Activated T-cell treated with anti-CD3 and anti-CD28 coated beads for 24 hours (primary cell): Measurements from ENCODE around the gene DDX41.
"Not testable (repeated sequence)": the region's sequence is repeated elsewhere in the genome, so short reads cannot be mapped to it uniquely, and the experiment has no call there.

Source experiments
- DNase-seq: peaks from one replicate; pipeline ENCODE4 v3.0.0-alpha.2; 2020; ENCODE audit warnings: low read depth

The DDX41 gene

DNA sequence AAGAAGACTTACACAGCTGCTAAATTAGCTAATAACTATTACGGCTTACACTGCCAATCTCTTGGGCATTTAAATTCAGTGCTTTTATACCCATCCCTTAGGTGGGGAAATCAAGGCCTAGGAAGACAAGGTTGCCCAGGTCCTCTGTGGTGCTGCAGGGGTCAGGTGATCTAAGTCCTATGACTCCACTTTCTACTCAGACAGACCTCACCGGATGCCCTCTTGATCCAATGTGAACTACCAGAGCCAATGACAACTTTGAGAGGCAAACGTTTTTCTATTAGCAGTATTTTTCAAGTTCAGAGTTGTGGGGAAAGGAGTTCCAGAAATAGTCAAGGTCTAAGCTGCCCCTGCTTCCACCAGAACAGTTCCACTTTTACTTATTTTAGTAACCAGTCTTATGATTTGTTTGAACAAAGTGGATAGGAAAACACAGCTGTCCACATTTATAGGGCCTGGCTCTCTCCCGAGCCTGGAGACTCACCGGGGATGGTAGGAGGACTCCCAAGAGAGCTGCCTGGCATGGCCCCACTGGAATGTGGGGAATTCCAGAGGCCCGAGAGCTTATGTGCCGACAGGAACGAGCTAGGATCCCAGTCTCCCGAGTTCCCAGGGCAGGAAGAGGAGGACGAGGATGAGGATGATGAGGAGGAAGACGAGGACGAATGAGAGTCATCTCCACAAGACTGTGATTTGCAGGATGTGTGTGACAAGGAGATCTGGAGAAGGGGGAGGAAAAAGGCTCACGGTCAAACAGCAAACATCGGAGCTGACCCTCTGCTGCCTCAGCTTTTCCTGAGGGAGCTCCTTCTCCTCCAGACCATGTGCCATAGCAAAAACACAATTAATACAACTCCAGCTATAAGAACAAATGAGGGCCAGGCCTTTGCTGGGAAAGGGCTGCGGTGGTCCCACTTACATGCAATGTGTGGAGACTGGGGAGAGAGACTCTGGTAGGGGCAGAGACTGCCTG lies 20.9 kb upstream of the DDX41 start:
- no peak for DNase-seq

DNA sequence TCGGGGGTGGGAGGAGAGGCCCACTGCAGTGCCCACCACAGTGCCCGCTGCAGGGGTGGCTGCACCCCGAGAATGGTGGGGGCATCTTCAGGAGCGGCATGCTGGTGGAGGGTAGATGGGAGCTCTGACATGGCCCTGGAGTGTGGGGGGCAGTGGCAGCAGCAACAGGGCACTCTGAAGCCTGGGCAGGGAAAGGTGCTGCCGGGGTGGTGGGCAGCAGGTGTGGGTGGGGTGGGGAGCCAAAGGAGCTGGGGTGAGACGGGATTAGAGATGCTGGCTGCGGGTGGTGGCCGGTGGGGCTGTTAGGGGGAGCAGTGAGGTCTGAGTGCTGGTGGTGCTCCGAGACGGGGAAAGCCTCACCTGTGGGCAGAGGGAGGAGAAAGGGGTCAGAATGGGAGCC lies 19.6 kb upstream of the DDX41 start:
- no peak for DNase-seq

DNA sequence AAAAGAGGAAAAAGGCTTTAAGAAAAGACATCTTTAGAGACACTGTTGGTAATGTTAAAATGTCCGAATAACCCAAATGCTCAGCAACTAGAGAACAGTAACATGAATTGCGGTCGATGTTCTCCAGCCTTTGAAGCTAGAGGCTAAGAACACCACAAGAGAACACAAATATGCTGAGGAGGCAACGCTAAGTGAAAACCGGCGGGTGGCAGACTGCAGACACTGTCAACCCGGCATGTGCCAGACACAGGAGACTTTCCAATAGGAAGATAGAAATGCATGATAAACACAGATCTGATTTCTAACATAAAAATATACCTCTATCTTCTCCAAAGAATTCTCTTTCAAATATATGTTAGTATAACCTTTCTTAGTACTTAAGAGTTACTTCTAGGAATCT lies 18.4 kb upstream of the DDX41 start:
- no peak for DNase-seq

DNA sequence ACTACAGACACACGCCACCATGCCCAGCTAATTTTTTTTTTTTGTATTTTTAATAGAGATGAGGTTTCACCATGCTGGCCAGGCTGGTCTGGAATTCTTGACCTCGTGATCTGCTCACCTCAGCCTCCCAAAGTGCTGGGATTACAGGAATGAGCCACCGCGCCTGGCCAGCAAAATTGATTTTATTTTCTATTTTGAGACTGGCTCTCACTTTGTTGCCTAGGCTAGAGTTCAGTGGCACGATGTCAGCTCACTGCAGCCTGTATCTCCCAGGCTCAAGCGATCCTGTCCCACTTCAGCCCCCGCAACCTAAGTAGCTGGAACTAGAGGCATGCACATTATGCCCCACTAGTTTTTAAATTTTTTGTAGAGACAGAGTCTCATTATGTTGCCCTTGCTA lies 17.7 kb upstream of the DDX41 start:
- DNase-seq: not testable (repeated sequence)

DNA sequence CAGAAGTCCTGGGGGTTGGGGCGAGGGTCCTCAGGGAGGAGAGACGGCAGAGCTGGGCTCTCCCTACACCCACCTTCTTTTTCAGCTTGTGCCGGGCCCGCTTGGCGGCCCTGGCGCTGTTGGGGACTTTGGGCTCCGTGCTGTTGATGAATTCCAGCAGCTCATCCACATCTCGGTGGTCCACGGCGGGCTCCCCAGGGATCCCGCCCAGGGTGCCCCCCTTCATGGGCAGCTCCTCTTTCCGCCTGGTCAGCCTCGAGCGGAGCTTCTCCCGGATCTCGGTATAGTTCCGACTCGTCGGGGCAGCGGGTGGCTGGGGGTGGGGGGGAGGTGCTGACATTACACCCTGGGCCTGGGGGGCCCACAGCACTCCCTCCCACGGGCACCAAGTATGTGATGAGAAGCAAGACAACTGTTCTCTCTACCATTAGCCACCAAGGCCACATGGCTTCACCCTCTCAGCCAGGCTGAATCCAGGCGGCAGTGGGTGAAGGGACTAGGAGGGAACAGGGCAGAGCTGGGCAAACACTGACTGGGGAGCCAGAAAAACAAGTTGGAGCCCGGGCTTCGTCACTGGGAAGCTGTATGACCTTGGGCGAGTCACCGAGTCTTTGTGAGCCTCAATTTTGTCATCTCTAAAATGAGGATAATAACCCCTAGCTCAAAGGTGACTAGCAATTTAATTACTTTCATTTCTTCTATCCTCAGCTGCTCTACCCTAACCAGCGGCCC lies 14.6 kb upstream of the DDX41 start:
- no peak for DNase-seq

DNA sequence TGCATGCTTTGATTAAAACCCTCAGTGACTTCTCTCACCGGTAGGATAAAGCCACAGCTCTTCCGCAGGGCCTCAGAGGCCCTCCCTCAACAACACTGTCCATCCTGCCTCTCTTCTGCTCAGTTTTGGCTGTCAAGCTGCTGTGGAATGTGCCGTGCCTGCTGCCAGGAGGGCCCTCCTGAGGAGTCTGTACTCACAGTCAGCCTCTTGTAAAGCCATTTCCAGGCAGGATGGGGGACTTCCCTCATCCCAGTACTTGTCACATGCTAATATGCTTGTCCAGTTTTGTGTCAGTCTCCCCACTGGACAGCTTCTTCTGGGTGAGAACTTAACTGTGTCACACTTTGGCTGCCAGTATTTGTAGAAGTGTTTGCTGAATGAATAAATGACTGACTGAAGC lies 13.9 kb upstream of the DDX41 start:
- DNase-seq: no peak

DNA sequence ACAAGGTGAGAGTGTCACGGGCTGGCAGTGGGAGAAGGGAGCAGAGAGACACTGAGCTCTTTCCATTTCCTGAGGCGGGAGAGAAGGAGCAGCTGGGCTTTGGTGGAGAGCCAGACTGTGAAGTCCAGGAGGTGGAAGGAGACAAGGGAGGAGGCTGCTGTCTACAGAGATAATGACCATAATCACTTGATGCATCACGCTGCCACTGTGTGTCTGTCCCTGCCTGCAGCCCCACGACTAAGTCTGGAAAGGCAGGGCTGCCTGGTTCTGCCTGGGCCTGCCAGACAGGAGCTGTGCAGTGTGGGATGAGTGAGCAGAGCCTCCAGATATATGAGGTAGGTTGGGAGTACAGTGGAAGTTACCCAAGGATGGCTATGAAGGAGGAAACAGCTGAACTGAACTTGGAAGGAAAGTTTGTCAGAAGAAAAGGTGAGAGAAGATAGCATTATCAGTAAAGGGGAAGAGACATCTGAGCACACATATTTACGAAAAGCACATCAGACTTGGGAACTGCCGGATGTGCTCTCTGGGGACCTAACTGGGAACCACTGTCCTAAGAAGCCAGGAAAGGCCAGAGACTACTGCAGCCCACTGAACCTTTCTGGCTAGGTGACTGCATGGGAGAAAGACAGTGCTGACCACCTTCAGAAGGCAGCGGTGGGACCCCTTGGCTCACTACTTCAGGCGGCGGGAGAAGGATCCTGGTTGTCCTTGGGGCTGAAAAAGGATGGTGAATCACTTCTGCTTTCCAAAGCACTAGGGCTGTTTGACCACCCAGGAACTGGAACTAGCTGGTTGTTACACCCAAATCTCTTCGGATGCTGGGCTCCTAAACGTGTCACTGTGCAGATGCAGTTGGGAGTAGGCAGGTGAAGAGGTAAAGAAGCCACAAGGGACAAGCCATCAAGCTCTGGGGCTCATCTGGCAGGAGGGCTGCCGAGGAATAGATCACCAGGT lies 12.8 kb upstream of the DDX41 start:
- no peak for DNase-seq

DNA sequence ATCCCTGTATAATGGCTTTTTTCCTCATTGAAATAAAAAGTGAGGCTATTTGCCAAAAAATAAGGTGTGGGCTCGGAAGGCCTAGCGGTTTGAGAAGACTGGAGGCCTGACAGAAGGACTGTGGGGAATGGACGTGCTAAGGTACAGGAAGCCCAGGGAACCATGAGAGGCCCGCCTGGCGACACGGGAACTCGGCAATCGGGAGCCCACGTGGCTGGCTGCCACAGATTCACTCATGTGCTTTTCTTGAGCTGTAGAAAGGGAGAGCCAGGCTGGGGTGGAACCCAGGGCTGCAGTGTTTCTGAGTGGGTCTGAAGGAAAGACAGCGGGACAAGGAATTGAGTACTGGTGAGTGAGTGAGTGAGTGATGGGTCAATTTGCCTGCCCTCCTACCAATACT lies 11.9 kb upstream of the DDX41 start:
- no peak for DNase-seq

DNA sequence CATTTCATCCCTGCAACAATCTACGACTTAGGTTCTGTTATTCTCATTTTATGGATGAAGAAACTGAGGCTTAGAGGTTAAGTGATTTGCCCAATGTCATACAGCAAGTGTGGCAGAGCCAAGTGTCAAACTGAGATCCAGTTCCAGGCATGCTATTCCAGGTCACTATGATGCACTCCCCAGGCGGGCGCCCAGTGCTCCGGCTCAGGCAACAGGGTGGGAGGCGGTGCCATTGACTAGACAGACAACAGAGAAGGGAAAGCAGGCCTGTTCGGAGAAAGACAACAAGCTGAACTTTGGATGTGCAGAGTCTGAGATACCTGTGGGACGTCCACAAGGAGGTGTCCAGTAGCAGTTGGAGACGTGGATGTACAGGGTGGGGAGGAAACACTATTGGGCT lies 10.8 kb upstream of the DDX41 start:
- no peak for DNase-seq

DNA sequence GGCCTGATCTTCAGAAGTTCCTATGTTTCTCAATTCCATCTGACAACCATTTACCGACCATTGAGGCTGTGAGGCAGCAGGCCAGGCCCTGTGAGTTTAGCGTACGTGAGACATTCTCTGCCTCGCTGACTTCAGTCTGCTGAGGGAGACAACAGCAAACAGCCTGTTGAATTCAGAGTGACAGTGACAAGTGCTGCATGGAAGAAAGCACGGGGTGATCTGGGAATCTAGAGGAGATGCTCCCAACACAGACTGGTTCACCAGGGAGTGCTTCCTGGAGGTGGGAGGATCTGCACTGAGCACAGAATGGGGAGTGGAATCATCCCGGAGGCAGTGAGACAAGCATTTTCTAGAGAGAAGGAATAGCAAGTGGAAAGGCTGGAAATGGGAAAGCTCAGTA lies 10.0 kb upstream of the DDX41 start:
- no peak for DNase-seq

DNA sequence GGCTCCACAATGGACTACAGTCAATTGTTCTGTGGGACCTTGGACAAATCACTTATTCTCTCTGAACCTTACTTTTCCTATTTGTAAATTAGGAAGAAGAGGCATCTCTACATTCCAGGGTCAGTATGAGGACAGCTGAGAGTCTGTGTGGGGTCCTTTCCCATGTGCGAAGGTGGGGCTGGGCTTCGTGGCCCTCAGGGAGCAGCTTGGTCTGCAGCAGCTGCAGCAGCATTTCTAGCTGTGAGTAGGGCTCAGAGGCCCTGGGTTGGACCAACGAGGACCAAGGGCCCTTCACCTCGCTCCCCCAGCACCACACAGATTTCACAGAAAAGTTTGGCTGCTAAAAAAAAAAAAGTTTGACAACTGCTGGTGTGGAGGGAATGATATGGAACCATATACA lies 9.4 kb upstream of the DDX41 start:
- DNase-seq: no peak

DNA sequence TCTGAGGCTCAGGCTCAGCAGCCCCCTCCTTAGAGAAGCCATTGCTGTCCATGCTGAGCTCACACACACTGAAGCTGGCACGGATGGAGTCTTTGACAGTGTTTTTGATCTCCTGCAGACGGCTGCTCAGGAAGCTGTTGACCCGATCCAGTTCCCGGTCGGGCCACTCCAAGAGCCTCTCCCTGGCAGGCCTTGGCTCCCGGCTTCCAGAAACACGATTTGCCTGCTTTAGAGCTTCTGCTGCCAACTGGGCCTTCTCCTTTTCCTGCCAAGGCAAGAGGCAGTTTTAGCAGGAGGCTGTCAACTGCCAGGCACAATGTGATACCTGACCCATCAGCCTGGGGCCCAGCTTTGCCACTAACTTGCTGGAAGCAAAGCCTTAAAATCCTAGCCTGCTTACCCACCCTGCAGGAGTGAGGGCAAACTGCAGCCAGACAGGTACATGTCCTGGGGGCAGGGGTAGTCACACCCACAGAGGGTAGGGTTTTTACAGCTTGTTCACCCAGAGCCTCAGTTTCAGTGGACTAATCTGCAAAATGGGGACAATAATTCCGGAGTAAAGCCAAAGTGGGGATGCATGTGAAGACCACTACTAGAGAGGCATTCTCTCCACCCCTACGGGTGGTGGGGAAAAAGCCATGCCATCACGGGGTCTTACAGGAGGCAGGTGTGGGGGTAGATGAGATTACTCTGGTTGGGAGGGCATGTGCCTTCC lies 8.3 kb upstream of the DDX41 start:
- DNase-seq: no peak

DNA sequence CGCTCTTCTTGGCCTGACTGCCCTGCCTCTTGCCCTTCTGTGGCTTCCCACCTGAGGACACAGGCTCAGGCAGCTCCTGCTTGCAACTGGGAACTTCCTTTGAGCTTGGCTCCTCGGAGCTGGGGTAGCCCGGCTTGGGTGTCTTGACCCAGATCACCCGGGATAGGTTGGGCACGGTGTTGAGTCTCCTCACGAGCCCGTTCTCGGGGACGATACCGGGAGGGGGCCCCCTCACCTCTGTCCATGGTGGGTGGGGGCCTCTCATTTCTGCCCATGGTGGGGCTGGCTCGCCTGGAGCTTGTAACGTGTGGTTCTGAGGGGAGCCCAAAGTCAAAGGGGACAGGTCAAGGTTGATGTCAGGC lies 7.8 kb upstream of the DDX41 start:
- no peak for DNase-seq

DNA sequence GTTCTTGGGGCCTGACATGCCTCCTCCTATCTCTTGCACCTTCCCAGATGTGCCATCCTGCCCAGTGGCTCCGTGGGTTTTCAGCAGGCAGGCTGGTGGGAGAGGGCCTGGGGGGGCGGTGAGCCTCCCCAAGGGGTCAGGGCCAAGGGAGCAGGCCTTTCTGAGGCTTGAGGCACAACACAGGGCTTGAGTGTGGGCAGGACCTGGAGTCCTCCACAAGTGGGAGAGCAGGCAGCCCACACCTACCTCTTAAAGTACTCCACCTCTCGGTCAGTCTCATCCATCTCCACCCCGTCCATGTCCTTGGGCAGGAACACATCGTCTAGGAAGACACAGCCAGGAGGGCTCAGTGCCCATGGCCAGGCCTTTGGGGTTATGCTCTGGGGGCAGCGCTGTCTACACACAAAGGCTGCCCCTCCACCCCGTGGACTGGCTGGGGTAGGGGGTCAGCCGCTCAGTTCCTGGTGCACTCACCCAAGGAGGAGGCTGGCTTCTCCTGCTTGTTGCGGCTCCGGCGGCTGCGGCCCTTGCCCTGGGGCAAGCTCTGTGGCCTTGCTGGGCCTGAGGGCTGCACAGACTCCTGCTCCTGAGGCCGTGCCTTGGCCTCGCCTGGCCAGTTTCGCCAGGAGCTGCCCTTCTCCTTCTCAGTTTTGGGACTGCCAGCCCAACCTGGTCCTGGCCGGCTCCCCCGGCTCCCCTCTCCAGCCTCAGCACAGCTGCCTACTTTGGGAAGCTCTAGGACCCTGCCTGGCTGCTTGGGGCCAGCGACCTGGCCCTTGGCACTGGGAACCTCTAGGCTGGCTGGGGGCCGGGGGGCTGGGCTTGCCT lies 7.2 kb upstream of the DDX41 start:
- no peak for DNase-seq

DNA sequence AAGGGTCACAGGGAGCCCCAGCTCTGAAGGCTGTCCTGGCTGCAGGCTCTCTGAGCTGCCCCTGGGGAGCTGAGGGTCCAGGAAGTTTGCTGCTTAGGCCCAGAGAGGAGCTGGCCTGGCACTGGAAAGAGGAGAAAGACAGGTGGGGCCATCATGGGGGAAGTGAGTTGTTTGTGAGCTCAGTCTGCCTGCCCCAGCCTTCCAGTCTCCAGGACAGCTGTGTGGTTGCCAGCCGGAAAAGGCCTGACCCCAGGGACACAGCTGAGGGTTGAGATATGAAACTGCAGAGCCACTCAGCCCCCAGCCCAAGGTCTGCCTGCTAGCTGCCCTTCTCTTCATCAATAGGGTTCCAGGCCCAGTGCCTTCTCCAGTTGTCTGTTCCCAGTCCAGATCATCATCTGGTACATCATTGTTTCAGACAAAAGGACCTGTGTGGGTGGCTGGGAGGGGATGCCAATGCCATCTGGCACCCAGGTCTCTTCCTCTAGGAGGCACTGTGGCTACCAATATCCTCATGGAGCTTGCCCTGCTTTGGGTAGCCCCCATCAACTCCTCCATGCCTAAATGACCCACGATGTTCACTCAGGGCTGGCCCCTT lies 4.3 kb upstream of the DDX41 start:
- no peak for DNase-seq

DNA sequence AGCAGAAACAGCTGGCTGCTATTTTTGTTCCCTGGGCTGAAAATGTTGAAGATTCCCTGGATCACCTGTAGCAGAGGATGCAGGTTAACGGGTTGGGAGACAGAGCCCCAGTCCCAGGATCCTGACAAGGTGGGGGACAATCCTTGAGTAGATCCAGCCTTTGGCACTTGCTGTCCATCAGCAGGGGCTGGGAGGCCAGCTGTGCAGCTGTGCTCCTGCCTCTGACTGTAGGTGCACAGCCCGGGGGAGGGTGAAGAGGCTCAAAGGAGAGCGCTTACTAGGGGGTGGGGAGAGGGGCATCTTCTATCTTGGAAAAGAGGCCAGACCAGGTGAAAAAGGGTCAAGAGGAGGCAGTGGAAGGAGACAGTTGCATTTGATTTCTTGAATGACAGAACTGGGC lies 3.5 kb upstream of the DDX41 start:
- DNase-seq: no peak

DNA sequence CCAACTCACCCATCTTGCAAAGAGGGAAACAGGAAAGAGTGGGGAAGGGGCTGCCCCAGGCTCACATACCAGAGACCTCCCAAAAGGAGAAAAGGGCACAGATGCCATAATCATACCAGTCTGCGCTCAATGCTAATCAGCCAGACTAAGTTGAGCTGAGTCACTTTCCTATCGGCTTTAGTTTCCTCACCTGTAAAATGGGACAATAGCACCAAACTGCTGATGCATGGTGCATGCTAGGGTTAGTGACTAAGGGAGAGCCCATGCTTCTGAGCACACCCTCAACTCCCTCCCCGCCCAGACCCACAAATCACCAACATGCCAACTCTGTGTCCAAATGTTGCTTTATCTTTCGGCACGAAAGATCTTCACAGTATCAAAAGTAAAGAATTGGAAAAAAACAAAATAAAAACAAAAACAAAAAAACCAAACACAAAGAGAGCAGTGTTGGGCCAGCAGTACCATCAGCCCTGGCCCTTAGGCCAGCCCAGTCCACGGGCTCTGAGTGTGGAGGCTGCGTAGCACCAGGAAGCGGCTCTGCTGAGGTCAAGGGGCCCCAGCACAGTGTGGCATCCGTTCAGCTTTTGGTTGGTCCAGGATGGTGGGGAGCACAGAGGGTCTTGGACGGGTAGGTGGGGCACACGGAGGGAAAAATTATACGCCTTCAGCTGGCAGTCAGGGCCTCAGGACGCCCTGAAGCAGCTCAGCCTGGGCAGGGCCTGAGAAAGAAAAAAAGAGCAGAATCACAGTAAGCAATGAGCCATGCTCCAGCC lies 2.9 kb upstream of the DDX41 start:
- DNase-seq: no peak

DNA sequence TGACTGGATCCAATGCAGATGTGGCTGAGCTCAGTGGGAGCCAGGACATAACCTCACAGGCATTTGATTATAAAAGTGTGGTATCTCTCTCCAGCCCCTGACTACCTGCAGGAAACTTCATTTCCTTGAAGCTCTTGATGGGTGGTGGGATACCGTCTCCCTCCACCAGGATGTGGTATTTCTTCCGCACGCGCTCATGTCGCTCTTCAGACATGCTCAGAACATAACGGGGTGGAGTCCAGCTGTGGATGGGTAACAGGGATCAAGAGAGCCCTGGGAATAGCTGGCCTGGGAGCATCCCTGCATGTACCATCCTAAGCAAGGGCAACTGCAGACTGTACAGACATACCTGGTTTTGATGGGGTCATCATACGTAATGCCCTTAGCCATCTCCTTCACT lies 1.2 kb downstream of the DDX41 start:
- DNase-seq: no peak

DNA sequence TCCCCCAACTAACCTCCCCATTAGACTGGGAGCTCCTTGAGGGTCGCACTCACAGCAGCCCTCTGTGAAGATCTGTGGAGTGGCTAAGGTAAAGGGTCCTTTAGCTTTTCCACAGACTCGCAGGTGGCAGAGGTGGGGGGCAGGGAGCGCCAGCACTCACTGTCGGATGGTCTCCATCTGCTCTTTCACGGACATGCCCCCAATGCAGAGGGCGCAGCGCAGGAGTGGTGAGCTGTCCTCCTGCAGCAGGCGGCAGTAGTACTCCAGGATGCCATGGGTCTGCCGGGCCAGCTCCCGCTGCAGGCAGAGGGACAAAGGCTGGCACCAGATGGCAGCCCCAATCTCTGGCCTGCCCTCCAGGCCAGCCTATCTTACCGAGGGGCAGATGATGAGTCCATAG lies 2.2 kb downstream of the DDX41 start:
- DNase-seq: no peak

DNA sequence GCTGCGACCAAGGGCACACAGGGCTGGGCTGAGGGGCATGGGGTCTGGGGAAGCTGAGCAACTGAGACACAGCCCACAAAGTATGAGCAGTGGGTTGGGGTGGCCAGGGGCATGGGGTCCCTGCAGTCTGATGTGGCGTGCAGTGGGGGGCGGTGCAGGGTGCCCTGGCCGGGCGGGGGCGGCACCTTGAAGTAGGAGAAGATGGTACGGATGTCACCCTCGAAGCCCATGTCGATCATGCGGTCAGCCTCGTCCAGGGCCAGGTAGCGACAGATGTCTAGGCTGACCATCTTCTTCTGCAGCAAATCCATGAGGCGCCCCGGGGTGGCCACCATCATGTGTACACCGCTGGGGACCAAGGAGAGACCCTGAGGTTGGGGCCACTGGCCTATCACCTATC lies 3.3 kb downstream of the DDX41 start:
- no peak for DNase-seq
